HEK293 (cell line): ENCODE measurements around the gene NOM1.

ENCODE experiments used
- CTCF ChIP-seq: fragments of 450-650 bp; formaldehyde crosslinking; IDR thresholded peaks from 2 replicates; pipeline ENCODE4 v1.5.1; 2016; ENCODE audit warnings: missing biosample characterization, missing genetic modification characterization
- KLF16 ChIP-seq: fragments of 450-650 bp; formaldehyde crosslinking; IDR thresholded peaks from 2 replicates; pipeline ENCODE4 v1.5.1; 2017; ENCODE audit warnings: missing biosample characterization, missing genetic modification characterization
- PRDM2 ChIP-seq: fragments of 450-650 bp; formaldehyde crosslinking; IDR thresholded peaks from 2 replicates; pipeline ENCODE4 v1.5.1; 2016; ENCODE audit warnings: missing biosample characterization, missing genetic modification characterization, borderline replicate concordance
- TCF7L2 ChIP-seq: IDR thresholded peaks from 2 replicates; pipeline ENCODE4 v1.6.1; 2011; ENCODE audit warnings: low read depth, mild to moderate bottlenecking, inconsistent platforms, low read length, moderate library complexity, borderline replicate concordance
- ZBTB8A ChIP-seq: fragments of 450-650 bp; formaldehyde crosslinking; IDR thresholded peaks from 2 replicates; pipeline ENCODE4 v1.5.1; 2016; ENCODE audit warnings: missing biosample characterization, missing genetic modification characterization
- ZNF26 ChIP-seq: fragments of 450-650 bp; formaldehyde crosslinking; IDR thresholded peaks from 2 replicates; pipeline ENCODE4 v1.5.1; 2016; ENCODE audit warnings: missing biosample characterization, missing genetic modification characterization
- ZNF266 ChIP-seq: fragments of 450-650 bp; formaldehyde crosslinking; IDR thresholded peaks from 2 replicates; pipeline ENCODE4 v1.5.1; 2016; ENCODE audit warnings: missing biosample characterization, missing genetic modification characterization, low read depth
- ZNF513 ChIP-seq: fragments of 450-650 bp; IDR thresholded peaks from 2 replicates; pipeline ENCODE4 v1.5.1; 2018; ENCODE audit warnings: missing biosample characterization, missing genetic modification characterization

GRCh38 chr7:156988343-156989185 lies 39.1 kb downstream of the NOM1 start:
- no peak for TF ChIP-seq PRDM2 (tag by site-specific recombination)
- TF ChIP-seq ZNF26 (tag by site-specific recombination) = no peak
- no peak for TF ChIP-seq CTCF (tag by site-specific recombination)
- TF ChIP-seq TCF7L2 = no peak
- TF ChIP-seq ZNF513 (tag by site-specific recombination) = no peak
- no peak for TF ChIP-seq ZBTB8A (tag by site-specific recombination)
- TF ChIP-seq KLF16 (tag by site-specific recombination) = no peak
- TF ChIP-seq ZNF266 (tag by site-specific recombination) = no peak
